BE2C (cell line): ENCODE measurements around the gene NDUFA6. TPM values are rescaled to one million over a fixed set of nuclear protein-coding genes. Genes with fewer than 3 reads are reported as not detected.
"Not testable (repeated sequence)": the region's sequence is repeated elsewhere in the genome, so short reads cannot be mapped to it uniquely, and the experiment has no call there.

Source experiments
- DNase-seq: peaks from one replicate; pipeline ENCODE4 v3.0.0-alpha.2; 2020
- H3K27me3 ChIP-seq: fragments of 250-450 bp; sonication (Bioruptor Pico); 2 replicates; pipeline ENCODE4 v1.5.1; 2020; ENCODE audit warnings: mild to moderate bottlenecking
- H3K36me3 ChIP-seq: fragments of 250-450 bp; sonication (Bioruptor Pico); 2 replicates; pipeline ENCODE4 v1.5.1; 2020; ENCODE audit warnings: mild to moderate bottlenecking
- H3K4me1 ChIP-seq: fragments of 250-450 bp; sonication (Bioruptor Pico); 2 replicates; pipeline ENCODE4 v1.5.1; 2020
- H3K4me3 ChIP-seq: 2 replicates; pipeline ENCODE4 v1.5.1; 2011; ENCODE audit warnings: low read depth, low read length
- H3K9me3 ChIP-seq: fragments of 250-450 bp; sonication (Bioruptor Pico); 2 replicates; pipeline ENCODE4 v1.5.1; 2020
- polyA plus RNA-seq: library from polyadenylated mRNA; unstranded; fragments of >200 nt; gene quantifications from one replicate; pipeline ENCODE4 v1.2.1, GENCODE V29; 2012; ENCODE audit warnings: low read depth, missing spikeins; ENCODE audit not compliant: insufficient read length, insufficient read depth
- TF ChIP-seq, protein P1 (sequence below): IDR thresholded peaks from 2 replicates; pipeline ENCODE4 v1.5.1; 2012; ENCODE audit warnings: mild to moderate bottlenecking, low read depth, low read length

NDUFA6 gene
- polyA plus RNA-seq: 240 TPM

DNA sequence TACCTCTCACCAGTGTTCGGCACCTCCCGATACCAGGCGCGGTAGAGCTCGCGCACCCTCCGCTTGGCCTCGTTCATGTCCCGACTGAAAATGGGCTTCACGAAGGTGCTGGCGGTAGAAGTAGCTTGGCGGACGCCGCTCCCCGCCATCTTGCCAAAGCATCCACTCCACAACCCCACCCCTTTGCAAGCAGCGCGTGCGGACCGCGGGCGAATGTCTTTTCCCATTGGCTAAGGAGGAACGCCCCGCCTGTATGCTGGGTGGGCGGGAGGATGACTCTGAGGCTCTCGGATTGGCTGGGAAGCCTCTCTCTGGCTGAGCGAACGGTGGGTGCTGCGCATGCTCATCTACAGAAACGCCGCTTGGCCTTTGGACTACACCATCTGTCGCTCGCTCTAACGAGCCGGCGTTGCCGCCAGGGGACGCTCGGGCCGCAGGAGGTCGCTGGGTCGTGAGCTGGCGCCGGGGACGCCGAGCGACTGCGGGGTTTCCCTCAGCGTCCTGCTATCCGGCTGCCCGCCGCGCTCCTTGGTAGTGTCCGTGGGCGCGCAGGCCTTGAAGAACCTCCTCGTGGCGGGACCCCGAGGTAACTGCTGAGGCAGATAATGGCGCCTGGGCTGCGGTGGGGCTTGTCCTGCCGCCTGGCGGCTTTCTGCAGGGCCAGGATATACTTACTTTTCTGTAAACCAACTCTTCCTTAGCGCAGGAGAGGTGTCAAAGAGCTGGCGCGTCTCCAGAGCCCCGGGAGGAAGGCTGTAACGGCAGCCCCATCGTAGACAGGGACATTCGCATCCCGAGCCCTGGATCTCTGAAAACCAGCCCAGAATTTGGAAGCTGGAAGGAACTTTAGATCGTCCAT is at the start of gene NDUFA6:
Gene NDUFA6, minus strand, starts transcription at position 177 of the 859 bp plus-strand sequence. Its CDS starts 28 bp downstream, at position 149.
- H3K4me3 ChIP-seq: peak within 1 kb of the TSS; percentile 94
- DNase-seq: peak; percentile 99
- H3K9me3 ChIP-seq: no peaks in the 10 kb centered on the region
- peaks cover 31% of the 10 kb centered on the region for H3K36me3 ChIP-seq
- TF ChIP-seq, protein P1, sequence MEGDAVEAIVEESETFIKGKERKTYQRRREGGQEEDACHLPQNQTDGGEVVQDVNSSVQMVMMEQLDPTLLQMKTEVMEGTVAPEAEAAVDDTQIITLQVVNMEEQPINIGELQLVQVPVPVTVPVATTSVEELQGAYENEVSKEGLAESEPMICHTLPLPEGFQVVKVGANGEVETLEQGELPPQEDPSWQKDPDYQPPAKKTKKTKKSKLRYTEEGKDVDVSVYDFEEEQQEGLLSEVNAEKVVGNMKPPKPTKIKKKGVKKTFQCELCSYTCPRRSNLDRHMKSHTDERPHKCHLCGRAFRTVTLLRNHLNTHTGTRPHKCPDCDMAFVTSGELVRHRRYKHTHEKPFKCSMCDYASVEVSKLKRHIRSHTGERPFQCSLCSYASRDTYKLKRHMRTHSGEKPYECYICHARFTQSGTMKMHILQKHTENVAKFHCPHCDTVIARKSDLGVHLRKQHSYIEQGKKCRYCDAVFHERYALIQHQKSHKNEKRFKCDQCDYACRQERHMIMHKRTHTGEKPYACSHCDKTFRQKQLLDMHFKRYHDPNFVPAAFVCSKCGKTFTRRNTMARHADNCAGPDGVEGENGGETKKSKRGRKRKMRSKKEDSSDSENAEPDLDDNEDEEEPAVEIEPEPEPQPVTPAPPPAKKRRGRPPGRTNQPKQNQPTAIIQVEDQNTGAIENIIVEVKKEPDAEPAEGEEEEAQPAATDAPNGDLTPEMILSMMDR: peak; percentile 91
- no peaks in the 10 kb centered on the region for H3K4me1 ChIP-seq
- no peaks in the 10 kb centered on the region for H3K27me3 ChIP-seq

DNA sequence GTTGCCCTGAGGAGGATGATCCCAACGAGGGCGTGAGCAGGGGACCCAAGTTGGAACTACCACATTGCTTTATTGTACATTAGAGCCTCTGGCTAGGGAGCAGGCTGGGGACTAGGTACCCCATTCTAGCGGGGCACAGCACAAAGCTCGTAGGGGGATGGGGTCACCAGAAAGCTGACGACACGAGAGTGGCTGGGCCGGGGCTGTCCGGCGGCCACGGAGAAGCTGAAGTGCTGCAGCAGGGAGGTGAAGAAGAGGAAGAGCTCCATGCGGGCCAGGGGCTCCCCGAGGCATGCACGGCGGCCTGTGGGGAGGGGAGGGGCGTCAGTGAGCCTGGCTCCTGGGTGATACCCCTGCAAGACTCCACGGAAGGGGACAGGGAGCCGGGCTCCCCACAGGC is 49.6 kb upstream of the NDUFA6 start:
- not testable (repeated sequence) for H3K4me1 ChIP-seq, H3K36me3 ChIP-seq, H3K9me3 ChIP-seq, H3K27me3 ChIP-seq, DNase-seq, H3K4me3 ChIP-seq

DNA sequence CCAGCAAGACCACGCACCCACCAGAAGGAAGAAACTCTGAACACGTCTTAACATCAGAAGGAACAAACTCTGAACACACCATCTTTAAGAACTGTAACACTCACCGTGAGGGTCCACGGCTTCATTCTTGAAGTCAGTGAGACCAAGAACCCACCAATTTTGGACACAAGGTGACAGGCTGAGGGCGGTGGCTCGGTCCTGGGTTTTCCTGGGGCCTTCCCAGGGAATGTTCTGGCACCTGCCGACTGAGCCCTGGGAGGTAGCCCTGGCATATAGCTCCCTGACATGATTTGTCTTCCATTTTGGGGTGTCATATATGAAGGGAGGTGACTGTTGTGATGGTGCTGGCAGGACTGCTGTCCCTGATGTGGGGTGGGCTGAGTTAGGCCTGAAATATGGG is 48.9 kb upstream of the NDUFA6 start:
- not testable (repeated sequence) for H3K4me3 ChIP-seq, DNase-seq, H3K9me3 ChIP-seq, H3K36me3 ChIP-seq, H3K27me3 ChIP-seq, H3K4me1 ChIP-seq

DNA sequence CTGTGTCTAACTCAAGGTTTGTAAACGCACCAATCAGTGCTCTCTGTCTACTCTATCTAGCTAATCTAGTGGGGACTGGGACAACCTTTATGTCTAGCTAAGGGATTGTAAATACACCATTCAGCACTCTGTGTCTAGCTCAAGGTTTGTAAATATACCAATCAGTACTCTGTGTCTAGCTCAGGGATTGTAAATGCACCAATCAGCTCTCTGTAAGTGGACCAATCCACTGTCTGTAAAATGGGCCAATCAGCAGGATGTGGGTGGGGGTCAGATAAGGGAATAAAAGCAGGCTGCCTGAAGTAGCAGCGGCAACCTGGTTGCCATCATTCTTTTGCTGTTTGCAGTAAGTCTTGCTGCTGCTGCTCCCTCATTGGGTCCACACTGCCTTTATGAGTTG is 48.4 kb upstream of the NDUFA6 start:
- Histone ChIP-seq H3K27me3 (no peaks in the 10 kb centered on the region), H3K4me1 (no peaks in the 10 kb centered on the region), H3K36me3 (no peaks in the 10 kb centered on the region), H3K9me3 (no peaks in the 10 kb centered on the region), H3K4me3 (no peak overlapping the region)
- no peak for DNase-seq
- TF ChIP-seq, protein P1: no peak

DNA sequence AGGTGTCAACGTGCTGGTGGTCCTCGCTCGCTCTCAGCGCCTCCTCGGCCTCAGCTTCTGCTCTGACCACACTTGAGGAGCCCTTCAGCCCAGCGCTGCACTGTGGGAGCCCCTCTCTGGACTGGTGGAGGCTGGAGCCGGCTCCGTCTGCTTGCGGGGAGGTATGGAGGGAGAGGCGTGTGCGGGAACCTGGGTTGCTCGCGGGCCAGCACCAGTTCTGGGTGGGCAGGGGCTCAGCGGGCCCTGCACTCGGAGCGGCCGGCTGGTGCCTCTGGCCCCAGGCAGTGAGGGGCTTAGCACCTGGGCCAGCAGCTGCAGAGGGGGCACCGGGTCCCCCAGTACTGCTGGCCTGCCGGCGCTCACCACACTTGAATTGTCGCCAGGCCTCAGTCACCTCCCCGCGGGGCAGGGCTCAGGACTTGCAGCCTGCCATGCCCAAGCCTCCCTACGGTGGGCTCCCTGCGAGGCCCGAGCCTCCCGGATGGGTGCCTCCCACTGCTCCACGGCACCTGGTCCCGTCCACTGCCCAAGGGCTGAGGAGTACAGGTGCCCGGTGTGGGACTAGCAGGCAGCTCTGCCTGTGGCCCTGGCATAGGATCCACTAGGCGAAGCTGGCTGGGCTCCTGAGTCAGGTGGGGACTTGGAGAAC is 47.7 kb upstream of the NDUFA6 start:
- TF ChIP-seq, protein P1: no peak
- Histone ChIP-seq H3K9me3 (no peaks in the 10 kb centered on the region), H3K4me3 (no peak overlapping the region), H3K27me3 (no peaks in the 10 kb centered on the region), H3K4me1 (no peaks in the 10 kb centered on the region), H3K36me3 (no peaks in the 10 kb centered on the region)
- DNase-seq: no peak

DNA sequence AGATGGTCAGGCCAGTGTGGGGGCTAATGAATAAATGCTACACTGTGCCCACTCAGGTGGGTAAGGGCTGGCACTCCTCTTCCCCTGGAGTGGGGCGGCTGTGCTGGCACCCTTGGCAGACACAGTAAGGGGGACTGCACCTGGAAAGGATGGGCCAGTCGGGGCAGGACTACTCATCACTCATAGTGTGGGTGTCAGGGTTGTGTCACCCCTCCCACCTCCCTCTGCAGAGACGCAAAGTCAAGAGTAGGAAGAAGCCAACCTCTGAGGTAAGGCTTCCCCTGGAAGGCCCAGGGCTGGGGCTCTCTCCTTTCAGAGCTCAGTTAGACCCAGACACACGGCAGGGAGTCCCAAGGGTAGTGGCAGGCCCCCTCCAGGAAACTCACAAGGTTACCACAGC is 45.1 kb upstream of the NDUFA6 start:
- H3K27me3 ChIP-seq, H3K4me3 ChIP-seq, H3K36me3 ChIP-seq, DNase-seq, H3K9me3 ChIP-seq, H3K4me1 ChIP-seq: not testable (repeated sequence)

DNA sequence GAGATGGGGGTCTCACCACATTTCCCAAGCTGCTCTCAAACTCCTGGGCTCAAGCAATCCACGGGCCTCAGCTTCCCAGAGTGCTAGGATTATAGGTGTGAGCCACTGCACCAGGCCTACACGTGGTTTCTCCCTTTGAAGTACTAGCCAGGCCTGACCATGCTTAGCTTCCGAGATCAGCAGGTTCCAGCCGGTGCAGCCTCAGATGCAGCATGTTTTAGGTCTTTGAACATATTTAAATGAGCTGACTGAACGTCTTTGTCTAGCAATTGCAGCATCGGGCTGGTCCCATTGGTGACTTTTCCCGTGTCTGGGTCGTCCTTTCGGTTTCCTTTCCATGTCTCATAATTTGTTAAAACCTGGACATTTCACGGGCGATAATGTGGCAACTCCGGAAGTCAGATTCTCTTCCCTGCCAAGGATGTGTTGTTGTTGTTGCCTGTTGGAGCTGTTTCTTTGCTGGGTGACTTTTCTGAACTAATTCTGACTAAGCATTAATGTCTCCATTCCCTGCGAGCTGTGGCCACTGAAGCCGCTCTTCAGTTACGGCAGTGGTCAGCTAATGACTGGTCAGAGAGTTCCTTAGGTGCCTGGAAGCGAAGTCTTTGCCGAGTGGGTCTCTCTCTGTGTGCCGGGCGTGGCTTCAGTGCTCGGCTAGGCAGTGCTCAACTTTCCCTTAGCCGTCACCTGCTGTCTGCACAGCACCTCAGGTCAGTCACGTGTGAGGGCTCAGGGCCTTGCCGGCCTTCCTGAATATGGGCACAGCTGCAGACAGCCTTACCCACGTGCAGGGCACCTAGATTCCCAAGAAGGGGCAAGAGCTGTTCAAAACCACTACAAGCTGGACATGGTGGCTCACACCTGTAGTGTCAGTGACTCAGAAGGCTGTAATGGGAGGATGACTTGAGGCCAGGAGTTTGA is 43.8 kb upstream of the NDUFA6 start:
- H3K9me3 ChIP-seq: no peaks in the 10 kb centered on the region
- DNase-seq: no peak
- H3K4me1 ChIP-seq: no peaks in the 10 kb centered on the region
- no peaks in the 10 kb centered on the region for H3K27me3 ChIP-seq
- TF ChIP-seq, protein P1: no peak
- no peaks in the 10 kb centered on the region for H3K36me3 ChIP-seq
- H3K4me3 ChIP-seq: no peak overlapping the region
